ENCODE data around the gene MAP3K14. TPM values are rescaled to one million over a fixed set of nuclear protein-coding genes. Genes with fewer than 3 reads are reported as not detected.

Gene MAP3K14
- total RNA-seq, 1 experiment from 2014 or later: 16.8 TPM

DNA sequence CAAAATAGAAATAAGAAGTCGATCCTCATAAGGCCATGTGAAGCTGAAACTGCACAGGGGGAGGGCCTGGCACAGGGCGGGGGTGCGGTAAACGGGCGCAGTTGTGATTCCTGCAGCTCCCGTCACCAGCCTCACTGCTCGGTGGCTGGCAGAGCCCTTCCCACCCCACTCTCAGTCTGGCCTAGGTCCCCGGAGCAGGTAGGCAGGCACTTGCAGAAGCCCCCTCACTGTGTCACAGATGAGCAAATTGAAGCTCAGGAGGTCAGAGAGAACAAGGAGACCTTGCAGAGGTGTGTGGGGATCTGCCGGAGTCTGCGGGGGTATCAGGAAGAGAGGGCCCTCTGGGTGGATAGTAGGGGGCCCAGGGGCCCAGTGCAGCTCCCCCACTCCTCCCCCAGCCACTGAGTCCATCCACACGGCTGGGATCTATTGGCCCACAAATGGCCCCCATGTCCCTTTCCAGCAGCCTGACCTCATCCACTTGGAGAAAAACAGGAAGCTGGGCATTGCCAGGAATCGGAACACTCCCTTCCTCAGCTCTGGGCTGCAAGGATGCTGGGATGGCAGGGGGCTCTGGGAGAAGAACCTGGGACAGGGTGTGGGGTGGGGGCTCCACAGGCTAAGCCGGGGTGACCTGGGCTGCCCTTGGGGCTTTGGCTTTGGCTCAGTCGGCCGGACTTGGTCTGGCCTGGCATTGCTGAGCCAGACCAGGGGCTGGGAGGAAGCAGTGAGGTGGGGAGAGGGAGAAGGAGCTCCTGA is 21.4 kb upstream of the MAP3K14 start:
- ChIA-PET POLR2A (ENCODE audit: unreplicated experiment) (no interaction called here), CTCF (no interaction called here)
- Histone ChIP-seq H3K4me1 (ENCODE audit: insufficient read depth, low read length) (peaks cover 3% of the 10 kb centered on the region; the same call in 1 of the 2 replicates), H3K79me2 (ENCODE audit: low read length) (no peaks in the 10 kb centered on the region), H3K9me2 (replicated peaks; ENCODE audit: low read length) (0 out of 2 replicates have a peak, but pooled peaks cover 3% of the 10 kb centered on the region), H3K36me3 (ENCODE audit: low read depth, low read length) (no peaks in the 10 kb centered on the region), H2AFZ (ENCODE audit: low read length) (no peak overlapping the region), H4K20me1 (ENCODE audit: low read length) (no peaks in the 10 kb centered on the region), H3K4me3 (ENCODE audit: low read length) (no peak overlapping the region), H3K27me3 (ENCODE audit: low read length) (no peaks in the 10 kb centered on the region), H3F3A (ENCODE audit: low read length, unreplicated experiment) (no peaks in the 10 kb centered on the region), H3K9ac (ENCODE audit: low read length) (no peak overlapping the region), H3K4me2 (ENCODE audit: low read length) (no peak overlapping the region), H3K9me3 (ENCODE audit: low read length) (no peaks in the 10 kb centered on the region), H3K27ac (ENCODE audit: low read length) (no peak overlapping the region)
- TF ChIP-seq EZH2 (IDR thresholded peaks at IDR 0.05; ENCODE audit: low read length, unreplicated experiment) (no peak), EZH2phosphoT487 (IDR thresholded peaks at IDR 0.05; ENCODE audit: borderline replicate concordance, low read length) (no peak)
- TF ChIP-seq, protein P1, sequence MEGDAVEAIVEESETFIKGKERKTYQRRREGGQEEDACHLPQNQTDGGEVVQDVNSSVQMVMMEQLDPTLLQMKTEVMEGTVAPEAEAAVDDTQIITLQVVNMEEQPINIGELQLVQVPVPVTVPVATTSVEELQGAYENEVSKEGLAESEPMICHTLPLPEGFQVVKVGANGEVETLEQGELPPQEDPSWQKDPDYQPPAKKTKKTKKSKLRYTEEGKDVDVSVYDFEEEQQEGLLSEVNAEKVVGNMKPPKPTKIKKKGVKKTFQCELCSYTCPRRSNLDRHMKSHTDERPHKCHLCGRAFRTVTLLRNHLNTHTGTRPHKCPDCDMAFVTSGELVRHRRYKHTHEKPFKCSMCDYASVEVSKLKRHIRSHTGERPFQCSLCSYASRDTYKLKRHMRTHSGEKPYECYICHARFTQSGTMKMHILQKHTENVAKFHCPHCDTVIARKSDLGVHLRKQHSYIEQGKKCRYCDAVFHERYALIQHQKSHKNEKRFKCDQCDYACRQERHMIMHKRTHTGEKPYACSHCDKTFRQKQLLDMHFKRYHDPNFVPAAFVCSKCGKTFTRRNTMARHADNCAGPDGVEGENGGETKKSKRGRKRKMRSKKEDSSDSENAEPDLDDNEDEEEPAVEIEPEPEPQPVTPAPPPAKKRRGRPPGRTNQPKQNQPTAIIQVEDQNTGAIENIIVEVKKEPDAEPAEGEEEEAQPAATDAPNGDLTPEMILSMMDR (conservative IDR thresholded peaks at IDR 0.05; ENCODE audit: low read depth, low read length): no peak
- BruUV-seq (replicated peaks): no TSS peak
- ATAC-seq (no peak), DNase-seq (no peak)
- intact Hi-C loops (cut with micrococcal nuclease): no loop called here

DNA sequence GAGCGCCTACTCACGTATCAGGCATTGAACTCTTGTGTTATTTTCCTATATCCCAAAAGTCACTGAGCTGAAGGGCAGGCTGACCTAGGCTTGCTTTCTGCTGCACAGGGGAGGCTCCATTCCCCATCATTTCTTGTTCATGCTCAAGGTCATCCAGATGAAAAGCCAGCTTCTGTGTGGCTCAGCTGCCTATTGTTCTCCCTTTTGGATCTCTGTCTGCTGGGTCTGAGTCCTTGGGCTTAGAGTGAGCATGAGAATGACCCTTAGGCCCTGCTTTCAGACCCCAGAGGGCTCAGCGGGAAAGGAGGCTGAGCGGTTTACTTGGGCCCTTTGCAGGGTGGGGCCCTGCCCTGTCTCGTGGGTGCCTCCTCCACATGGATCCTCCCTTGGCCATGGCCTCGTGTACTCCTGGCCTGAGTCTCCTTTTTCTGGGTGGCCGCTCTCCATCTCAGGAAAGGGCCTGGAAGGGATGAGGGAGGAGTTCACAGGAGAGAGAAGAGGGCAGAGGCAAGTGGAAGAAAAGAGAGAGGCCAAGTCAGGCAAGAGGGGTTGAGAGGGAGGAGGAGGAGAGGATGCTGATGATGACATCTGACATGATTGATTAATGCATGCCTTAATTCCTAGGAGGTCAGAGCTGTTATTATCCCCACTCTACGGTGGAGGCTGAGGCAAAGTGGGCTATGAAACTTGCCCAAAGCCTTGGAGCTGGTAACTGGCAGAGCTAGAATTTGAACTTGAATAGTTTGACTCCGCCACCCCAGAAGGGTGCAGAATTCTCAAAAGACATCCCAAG is 19.8 kb upstream of the MAP3K14 start:
- no peak overlapping the region for H2AFZ ChIP-seq (ENCODE audit: low read length)
- TF ChIP-seq EZH2phosphoT487 (IDR thresholded peaks at IDR 0.05; ENCODE audit: borderline replicate concordance, low read length) (no peak), EZH2 (IDR thresholded peaks at IDR 0.05; ENCODE audit: low read length, unreplicated experiment) (no peak)
- TF ChIP-seq, protein P1 (conservative IDR thresholded peaks at IDR 0.05; ENCODE audit: low read depth, low read length): no peak
- H3K9me3 ChIP-seq (ENCODE audit: low read length): no peaks in the 10 kb centered on the region
- H3K9me2 ChIP-seq (replicated peaks; ENCODE audit: low read length): 0 out of 2 replicates have a peak, but pooled peaks cover 3% of the 10 kb centered on the region
- no peaks in the 10 kb centered on the region for H3K27me3 ChIP-seq (ENCODE audit: low read length)
- peaks cover 7% of the 10 kb centered on the region; the same call in 1 of the 2 replicates for H3K4me1 ChIP-seq (ENCODE audit: insufficient read depth, low read length)
- no peak for ATAC-seq
- H3K27ac ChIP-seq (ENCODE audit: low read length): no peak overlapping the region
- intact Hi-C loops (cut with micrococcal nuclease): no loop called here
- no peak for DNase-seq
- no peak overlapping the region for H3K4me2 ChIP-seq (ENCODE audit: low read length)
- H4K20me1 ChIP-seq (ENCODE audit: low read length): no peaks in the 10 kb centered on the region
- H3K36me3 ChIP-seq (ENCODE audit: low read depth, low read length): no peaks in the 10 kb centered on the region
- no peaks in the 10 kb centered on the region for H3F3A ChIP-seq (ENCODE audit: low read length, unreplicated experiment)
- ChIA-PET CTCF (no interaction called here), POLR2A (ENCODE audit: unreplicated experiment) (interaction anchor here (0.5 kb wide), 1 partner anchor 574 kb away, joined by 8 read pairs; no protein-coding TSS in a partner anchor)
- BruUV-seq (replicated peaks): no TSS peak
- no peaks in the 10 kb centered on the region for H3K79me2 ChIP-seq (ENCODE audit: low read length)
- no peak overlapping the region for H3K9ac ChIP-seq (ENCODE audit: low read length)
- no peak overlapping the region for H3K4me3 ChIP-seq (ENCODE audit: low read length)
